Breast epithelium (tissue), 3 donors: ENCODE data around the gene GAS6.

Experiments
- CTCF ChIP-seq, 3 donors: fragments of 450-650 bp; IDR thresholded peaks; one replicate each; pipeline ENCODE4 v1.5.1; 2016 to 2017; ENCODE audit warnings: antibody characterized with exemption in 3 of 3, mild to moderate bottlenecking in 3 of 3, moderate library complexity in 3 of 3
- POLR2AphosphoS5 ChIP-seq, 3 donors: sonication (generic); formaldehyde crosslinking; IDR thresholded peaks; one replicate each; pipeline ENCODE4 v1.6.1; 2017; ENCODE audit warnings: antibody characterized with exemption in 3 of 3

- TF ChIP-seq CTCF (IDR thresholded peaks at IDR 0.05) (no peak), POLR2AphosphoS5 (IDR thresholded peaks at IDR 0.05) (no peak)
Measured at GRCh38 chr13:113800576-113800926, 63.3 kb downstream of the GAS6 start.
